Stimulated activated memory B cell treated with anti-CD40 and anti-IgM and Interleukin-4, amounts not matched to agents 10 μg/mL and 1 μg/mL and 100 μg/mL, for 72 hours (primary cell): ENCODE results near the gene ARMCX6.
"Not testable (repeated sequence)": the region's sequence is repeated elsewhere in the genome, so short reads cannot be mapped to it uniquely, and the experiment has no call there.

Experiments used
- ATAC-seq: fragments of 150-1000 bp; cut with Tn5 transposase; 2 replicates; pipeline ENCODE4 v1.10.0; 2021
- H3K27ac Mint-ChIP-seq: one replicate; pipeline ENCODE4 v1.8.0; 2022; ENCODE audit warnings: mild to moderate bottlenecking, mixed read lengths
- H3K27me3 Mint-ChIP-seq: one replicate; pipeline ENCODE4 v1.8.0; 2022; ENCODE audit warnings: mixed read lengths
- H3K36me3 Mint-ChIP-seq: one replicate; pipeline ENCODE4 v1.8.0; 2022; ENCODE audit warnings: mixed read lengths
- H3K4me1 Mint-ChIP-seq: one replicate; pipeline ENCODE4 v1.8.0; 2022; ENCODE audit warnings: mixed read lengths
- H3K4me3 Mint-ChIP-seq: one replicate; pipeline ENCODE4 v1.8.0; 2022; ENCODE audit warnings: mild to moderate bottlenecking, moderate library complexity, mixed read lengths
- H3K9me3 Mint-ChIP-seq: one replicate; pipeline ENCODE4 v1.8.0; 2022; ENCODE audit warnings: mixed read lengths

ARMCX6 gene

DNA sequence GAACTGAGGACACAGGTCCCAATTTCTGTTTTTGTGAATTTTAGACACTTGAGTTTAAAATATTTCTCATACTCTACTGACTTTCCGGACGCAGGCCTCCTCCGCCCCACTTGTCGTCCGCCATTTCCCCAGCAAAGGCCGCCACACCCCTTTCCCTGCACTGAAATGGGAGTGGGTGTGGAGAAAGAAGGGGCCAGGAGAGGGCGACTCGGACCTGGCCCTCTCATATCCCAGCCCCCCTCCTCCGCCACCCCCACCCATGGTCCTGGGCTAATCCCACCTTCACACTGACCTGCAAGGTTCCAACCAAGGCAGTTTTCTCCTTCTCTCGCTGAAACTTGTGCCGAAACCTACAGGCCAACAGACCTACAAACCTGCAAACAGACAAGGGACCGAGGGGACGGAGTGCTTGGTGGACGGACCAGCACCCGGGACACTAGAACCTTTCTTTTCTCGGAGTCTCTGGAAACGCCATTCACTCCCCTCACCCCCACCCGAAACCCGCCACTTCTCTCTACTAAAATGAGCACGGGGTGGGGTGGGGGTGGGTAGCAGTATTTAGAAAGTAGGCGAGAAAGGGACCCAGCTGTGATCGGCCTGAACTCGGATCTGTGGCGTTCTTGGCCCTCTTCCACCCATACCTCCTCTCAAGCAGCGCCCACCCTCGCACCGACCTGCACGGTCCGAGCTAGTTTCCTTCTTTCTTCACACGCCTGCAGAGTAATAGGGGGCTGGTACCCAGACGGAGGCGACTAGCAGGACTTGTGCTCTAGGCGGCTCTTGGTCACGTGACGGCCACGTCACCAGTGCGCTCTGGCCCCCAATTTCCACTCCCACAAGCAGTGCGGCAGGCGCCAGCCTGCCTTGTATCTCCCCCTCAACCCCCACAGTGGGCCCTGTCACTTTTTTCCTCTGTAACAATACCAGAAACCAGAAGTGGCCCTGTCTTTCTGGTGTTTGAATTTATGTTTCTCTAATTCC lies at the start of gene ARMCX6:
Gene ARMCX6, minus strand, starts transcription at position 790 of the 981 bp plus-strand sequence. CDS start 1,380 bp downstream, outside the sequence.
- Mint-ChIP-seq H3K36me3 (peaks cover 8% of the 10 kb centered on the region), H3K9me3 (no peaks in the 10 kb centered on the region), H3K4me1 (peaks cover 14% of the 10 kb centered on the region), H3K4me3 (peak within 1 kb of the TSS; percentile 90), H3K27me3 (no peaks in the 10 kb centered on the region), H3K27ac (peak within 1 kb of the TSS; percentile 91)
- peak; percentile 97 for ATAC-seq

DNA sequence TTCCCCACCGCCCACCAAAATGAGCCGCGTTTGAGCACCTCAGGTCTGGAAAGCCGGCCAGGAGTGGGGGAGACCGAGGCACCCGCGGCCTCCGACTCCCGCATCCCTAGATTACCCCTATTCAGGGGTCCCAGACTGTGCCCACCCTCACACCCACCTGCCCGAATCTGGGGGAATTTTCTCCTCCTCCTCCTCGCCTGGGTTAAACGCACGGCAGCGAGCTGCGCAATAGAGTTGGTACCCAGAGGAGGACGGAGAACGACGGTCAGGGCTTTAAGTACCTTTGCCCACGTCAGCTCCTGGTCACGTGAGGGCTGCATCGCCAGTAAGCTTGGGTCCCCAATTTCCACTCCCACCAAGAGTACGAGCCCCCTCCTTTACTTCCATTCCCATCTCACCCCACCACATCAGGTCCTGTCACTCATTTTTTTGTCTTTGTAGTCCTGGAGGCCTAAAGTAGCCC lies 41.8 kb upstream of the ARMCX6 start, which contains the start of gene ARMCX2:
Gene ARMCX2, minus strand, starts transcription at position 250 of the 463 bp plus-strand sequence. CDS start 2,262 bp downstream, outside the sequence.
- Mint-ChIP-seq H3K9me3 (no peaks in the 10 kb centered on the region), H3K4me3 (peak within 1 kb of the TSS; percentile 87), H3K36me3 (no peaks in the 10 kb centered on the region), H3K27ac (peak within 1 kb of the TSS; percentile 72), H3K4me1 (peaks cover 13% of the 10 kb centered on the region), H3K27me3 (peaks cover 12% of the 10 kb centered on the region)
- ATAC-seq: peak; percentile 68

DNA sequence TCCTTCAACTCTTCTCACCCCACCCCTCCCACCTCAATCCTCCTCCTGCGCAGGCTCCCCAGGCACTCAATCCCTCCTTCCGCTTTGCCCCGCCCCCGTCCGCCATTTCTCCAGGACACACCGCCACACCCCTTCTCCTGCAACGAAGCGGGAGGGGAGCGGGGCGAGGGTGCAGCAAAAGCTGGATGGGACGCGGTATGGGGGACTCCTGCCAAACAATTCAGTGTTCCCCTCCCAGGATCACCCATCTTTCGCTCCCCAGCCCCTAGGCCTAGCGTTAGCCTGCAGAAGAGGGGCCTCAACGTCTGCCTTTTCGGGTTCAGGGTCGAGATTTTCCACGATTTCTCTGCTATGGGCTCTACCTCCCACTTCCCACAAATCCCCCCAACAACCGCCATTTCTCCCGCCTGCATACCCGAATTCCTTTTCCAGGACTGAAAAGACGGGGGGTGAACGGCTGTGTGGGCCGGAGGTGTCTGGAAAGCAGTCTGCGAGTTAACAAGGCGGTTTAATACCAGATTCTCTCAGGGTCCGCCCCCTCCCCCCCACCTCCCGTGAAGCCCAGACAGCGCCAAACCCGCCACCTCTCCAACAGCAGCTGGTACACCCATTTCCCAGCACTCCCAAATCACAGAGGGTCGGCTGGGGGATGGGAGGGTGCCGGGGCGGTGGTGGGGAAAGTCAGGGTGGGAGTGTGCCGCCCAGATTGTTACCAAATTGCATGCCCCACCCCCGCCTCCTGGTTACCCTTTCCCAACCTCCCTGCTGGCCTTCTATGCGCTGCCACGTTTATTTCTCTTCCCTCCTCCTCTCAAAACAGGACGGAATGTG lies 41.1 kb upstream of the ARMCX6 start:
- peak; percentile 67 for ATAC-seq
- H3K27me3 Mint-ChIP-seq: peaks cover 12% of the 10 kb centered on the region
- peaks cover 13% of the 10 kb centered on the region for H3K4me1 Mint-ChIP-seq
- H3K9me3 Mint-ChIP-seq: no peaks in the 10 kb centered on the region
- no peaks in the 10 kb centered on the region for H3K36me3 Mint-ChIP-seq
- peak overlapping the region; percentile 72 for H3K27ac Mint-ChIP-seq
- H3K4me3 Mint-ChIP-seq: peak overlapping the region; percentile 87

DNA sequence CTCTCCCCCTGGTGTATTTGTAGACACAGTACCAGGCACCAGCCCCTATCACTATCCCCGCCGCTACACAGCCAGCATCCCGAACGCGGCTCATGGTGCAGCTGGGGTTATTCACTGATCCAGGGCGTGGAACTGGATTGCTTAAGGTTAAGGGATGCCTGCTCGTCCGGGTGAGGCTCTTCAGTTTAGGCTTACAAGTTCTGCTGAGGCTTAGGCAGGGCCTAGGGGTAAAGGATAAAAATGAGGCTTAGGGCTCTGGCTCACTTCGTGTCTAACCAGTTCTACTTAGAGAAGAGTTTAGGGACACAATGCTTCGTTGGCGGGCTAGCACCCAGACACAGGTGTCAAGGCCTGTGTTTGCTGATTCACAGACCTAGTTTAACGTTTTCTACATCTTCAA lies 39.7 kb upstream of the ARMCX6 start:
- H3K9me3 Mint-ChIP-seq: no peaks in the 10 kb centered on the region
- peaks cover 5% of the 10 kb centered on the region for H3K27me3 Mint-ChIP-seq
- peaks cover 13% of the 10 kb centered on the region for H3K4me1 Mint-ChIP-seq
- no peaks in the 10 kb centered on the region for H3K36me3 Mint-ChIP-seq
- no peak overlapping the region for H3K27ac Mint-ChIP-seq
- no peak for ATAC-seq
- H3K4me3 Mint-ChIP-seq: no peak overlapping the region

DNA sequence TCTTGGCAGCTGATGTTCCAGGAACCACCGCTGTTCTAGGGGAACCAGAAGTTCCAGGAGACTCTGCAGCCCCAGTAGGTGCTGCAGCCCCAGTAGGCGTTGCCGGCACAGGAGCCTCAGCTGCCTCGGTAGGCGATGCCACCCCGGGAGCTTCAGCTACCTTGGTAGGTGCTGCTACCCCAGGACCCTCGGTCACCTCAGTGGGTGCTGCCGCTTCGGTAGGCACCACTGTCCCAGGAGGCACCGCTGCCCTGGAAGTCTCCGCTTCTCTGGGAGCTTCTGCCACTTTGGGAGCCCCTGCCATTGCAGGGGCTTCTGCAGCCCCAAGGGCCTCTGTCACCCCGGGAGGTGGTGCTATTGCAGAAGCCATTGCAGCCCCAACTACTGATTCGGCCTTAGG lies 39.0 kb upstream of the ARMCX6 start:
- Mint-ChIP-seq H3K27ac (no peak overlapping the region), H3K4me1 (peaks cover 13% of the 10 kb centered on the region), H3K9me3 (no peaks in the 10 kb centered on the region), H3K4me3 (no peak overlapping the region), H3K36me3 (no peaks in the 10 kb centered on the region), H3K27me3 (no peaks in the 10 kb centered on the region)
- ATAC-seq: no peak

DNA sequence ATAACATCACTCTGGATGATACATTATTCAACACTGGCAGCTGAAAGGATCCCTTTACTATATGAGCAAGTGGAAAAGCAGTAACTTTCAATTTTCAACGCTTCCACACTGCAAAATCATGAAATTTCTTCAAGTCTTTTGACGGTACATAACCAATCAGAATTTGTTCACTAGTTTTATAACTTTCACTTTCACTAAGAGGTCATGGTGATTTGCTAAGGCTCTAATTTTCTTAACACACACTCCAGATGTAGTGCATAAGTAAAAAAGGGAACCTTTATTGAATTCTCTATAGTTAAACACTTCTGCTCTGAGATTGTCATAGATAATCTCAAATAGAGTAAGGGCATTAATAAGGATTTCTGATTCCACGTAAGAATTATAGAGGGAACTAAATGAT lies 37.7 kb upstream of the ARMCX6 start:
- ATAC-seq: no peak
- no peak overlapping the region for H3K4me3 Mint-ChIP-seq
- H3K27ac Mint-ChIP-seq: no peak overlapping the region
- no peaks in the 10 kb centered on the region for H3K27me3 Mint-ChIP-seq
- no peaks in the 10 kb centered on the region for H3K9me3 Mint-ChIP-seq
- H3K36me3 Mint-ChIP-seq: no peaks in the 10 kb centered on the region
- peaks cover 13% of the 10 kb centered on the region for H3K4me1 Mint-ChIP-seq

DNA sequence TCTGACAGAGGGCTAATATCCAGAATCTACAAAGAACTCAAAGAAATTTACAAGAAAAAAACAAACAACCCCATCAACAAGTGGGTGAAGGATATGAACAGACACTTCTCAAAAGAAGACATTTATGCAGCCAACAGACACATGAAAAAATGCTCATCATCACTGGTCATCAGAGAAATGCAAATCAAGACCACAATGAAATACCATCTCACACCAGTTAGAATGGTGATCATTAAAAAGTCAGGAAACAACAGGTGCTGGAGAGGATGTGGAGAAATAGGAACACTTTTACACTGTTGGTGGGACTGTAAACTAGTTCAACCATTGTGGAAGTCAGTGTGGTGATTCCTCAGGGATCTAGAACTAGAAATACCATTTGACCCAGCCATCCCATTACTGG lies 29.9 kb upstream of the ARMCX6 start:
- not testable (repeated sequence) for H3K27ac Mint-ChIP-seq, H3K27me3 Mint-ChIP-seq, H3K4me3 Mint-ChIP-seq, H3K36me3 Mint-ChIP-seq, H3K4me1 Mint-ChIP-seq, H3K9me3 Mint-ChIP-seq, ATAC-seq

DNA sequence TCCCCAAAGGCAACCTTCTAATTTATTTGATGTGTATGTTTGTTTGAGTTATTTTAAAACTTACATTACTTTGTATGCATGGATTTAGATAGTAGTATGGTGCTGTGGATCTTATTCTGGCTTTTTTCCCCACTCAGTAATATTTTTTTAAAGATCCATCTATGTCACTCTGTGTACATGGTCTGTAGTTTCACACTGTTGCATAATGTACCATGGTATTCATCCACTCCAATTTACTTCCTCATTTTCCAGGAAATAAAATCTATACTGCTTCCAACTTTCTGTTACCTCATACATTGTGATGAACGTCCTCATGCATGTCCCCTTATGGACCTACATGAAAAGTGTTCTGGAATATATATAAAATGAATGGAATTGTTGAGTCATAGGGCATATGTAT lies 24.3 kb upstream of the ARMCX6 start:
- ATAC-seq: no peak
- no peak overlapping the region for H3K27ac Mint-ChIP-seq
- H3K4me3 Mint-ChIP-seq: no peak overlapping the region
- H3K4me1 Mint-ChIP-seq: no peaks in the 10 kb centered on the region
- H3K36me3 Mint-ChIP-seq: peaks cover 5% of the 10 kb centered on the region
- no peaks in the 10 kb centered on the region for H3K9me3 Mint-ChIP-seq
- H3K27me3 Mint-ChIP-seq: no peaks in the 10 kb centered on the region

DNA sequence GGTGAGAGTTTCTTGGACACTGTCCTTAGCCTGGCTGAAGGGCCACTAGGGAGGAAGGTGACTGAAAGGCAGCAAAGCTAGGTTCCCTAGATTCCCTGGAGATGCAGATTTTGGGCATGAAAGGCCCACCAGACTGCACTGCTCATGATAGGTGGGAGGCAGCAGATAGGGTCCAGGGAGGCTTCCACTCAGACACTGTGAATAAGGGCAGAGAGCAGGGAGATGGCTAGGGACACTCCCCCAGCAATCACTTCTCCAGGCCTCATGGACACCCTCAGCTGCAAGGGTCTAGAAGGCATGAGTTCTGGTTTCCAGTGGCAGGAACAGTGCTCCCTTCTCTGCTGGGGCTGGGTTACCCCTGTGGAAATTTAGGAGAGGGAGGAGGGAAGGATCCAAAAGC lies 21.8 kb upstream of the ARMCX6 start:
- Mint-ChIP-seq H3K9me3 (no peaks in the 10 kb centered on the region), H3K27me3 (no peaks in the 10 kb centered on the region), H3K4me3 (no peak overlapping the region), H3K4me1 (no peaks in the 10 kb centered on the region), H3K27ac (no peak overlapping the region), H3K36me3 (peaks cover 5% of the 10 kb centered on the region)
- ATAC-seq: no peak

DNA sequence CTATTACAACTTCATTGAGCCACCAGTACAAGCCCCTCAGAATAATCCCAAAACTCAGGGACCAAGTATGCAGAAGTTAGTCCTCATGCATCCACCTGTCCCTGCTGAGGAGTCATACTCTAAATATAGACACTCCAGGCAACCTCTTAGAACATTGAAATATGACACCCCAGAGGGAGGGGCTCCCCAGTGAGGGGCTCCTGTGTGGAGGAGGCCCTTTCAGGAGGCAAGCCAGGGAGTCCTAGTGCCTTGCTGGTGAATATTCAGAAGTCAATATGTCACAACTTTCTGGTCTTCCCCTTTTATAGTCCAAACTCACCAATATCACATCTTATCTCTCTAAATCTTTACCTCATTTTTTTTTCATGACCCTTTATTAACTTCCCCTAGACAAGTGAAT lies 1.6 kb upstream of the ARMCX6 start:
- no peaks in the 10 kb centered on the region for H3K27me3 Mint-ChIP-seq
- no peak for ATAC-seq
- peaks cover 21% of the 10 kb centered on the region for H3K4me1 Mint-ChIP-seq
- H3K9me3 Mint-ChIP-seq: no peaks in the 10 kb centered on the region
- peaks cover 14% of the 10 kb centered on the region for H3K36me3 Mint-ChIP-seq
- H3K4me3 Mint-ChIP-seq: no peak overlapping the region
- H3K27ac Mint-ChIP-seq: no peak overlapping the region

DNA sequence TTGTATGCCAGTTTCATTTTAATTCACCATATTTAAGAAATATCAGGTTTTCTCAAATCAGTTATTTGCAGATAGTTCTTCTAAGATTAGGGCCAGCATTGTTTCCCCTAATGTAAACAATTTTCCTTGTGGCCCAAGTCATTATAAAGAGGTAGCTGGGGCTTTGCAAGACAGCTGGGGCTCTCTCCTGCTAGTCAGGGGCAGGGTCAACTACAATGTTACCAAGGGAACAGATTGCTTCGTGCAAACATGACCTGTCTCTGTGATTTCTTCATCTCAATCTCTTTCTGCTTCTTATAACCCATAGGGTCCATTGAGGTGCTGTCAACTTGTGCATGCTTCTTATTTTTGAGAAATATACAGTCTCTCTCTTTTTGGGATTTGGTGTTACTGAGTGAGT lies 12.1 kb downstream of the ARMCX6 start:
- no peak overlapping the region for H3K4me3 Mint-ChIP-seq
- H3K27ac Mint-ChIP-seq: no peak overlapping the region
- no peaks in the 10 kb centered on the region for H3K9me3 Mint-ChIP-seq
- no peaks in the 10 kb centered on the region for H3K36me3 Mint-ChIP-seq
- ATAC-seq: no peak
- H3K27me3 Mint-ChIP-seq: peaks cover 9% of the 10 kb centered on the region
- no peaks in the 10 kb centered on the region for H3K4me1 Mint-ChIP-seq

DNA sequence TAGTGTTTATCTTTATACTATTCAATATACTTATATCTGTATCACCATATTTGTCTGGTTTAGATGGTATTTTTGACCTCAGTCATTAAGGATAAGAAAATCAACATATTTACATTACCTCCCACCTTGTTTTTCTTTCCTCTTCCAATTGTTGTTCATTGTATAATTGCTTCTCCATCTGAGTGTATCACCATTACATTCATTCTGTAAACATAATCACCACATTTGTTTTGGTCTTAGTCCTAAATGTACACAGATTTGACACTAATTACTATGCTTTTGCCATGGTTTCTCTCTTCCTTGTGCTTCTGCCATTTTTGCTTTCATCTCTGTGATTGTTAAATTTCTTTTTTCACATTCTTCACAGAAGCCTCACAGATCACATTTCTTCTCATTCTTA lies 12.7 kb downstream of the ARMCX6 start:
- Mint-ChIP-seq H3K9me3 (no peaks in the 10 kb centered on the region), H3K4me1 (no peaks in the 10 kb centered on the region), H3K27ac (no peak overlapping the region), H3K36me3 (no peaks in the 10 kb centered on the region), H3K27me3 (peaks cover 9% of the 10 kb centered on the region), H3K4me3 (no peak overlapping the region)
- ATAC-seq: no peak

DNA sequence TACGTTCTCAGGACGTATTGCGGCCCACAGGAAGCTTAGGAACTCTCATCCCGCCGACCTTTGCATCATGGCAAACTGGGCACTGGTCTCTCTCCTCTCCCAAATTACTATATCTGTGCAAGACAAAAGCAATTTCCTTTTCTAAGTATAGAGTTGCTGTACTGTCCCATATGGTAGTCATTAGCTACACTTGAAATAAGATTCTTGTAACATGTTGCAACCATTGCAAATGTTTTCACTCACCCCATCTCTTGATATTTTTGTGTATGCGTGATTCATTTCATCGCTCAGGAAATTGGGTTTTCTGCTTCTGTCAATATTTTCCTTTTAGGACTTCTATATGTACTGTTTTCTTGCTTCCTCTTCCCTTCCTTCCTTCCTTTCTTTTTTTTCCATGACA lies 15.7 kb downstream of the ARMCX6 start:
- Mint-ChIP-seq H3K4me3 (no peak overlapping the region), H3K9me3 (no peaks in the 10 kb centered on the region), H3K27ac (no peak overlapping the region), H3K4me1 (no peaks in the 10 kb centered on the region), H3K36me3 (no peaks in the 10 kb centered on the region), H3K27me3 (no peaks in the 10 kb centered on the region)
- no peak for ATAC-seq

DNA sequence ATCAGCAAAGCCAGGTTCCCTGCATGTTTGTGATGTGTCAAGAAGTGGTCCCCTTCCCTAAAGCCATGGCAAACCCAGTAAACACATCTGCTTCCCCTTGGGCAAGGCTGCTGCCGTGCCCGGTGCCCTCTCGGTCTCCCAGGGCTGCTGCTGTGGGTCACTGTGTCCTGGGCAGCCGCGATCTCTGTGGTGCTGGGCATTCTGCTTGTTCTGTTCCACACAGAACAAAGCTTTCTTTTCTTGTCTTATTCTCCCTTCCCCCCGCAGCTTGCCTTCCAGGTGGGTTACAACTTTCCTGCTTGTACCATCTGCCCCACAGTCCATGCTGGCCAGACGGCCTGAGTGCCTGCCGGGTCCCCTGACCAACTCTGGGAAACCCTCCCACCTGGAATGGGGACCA lies 18.2 kb downstream of the ARMCX6 start:
- H3K27me3 Mint-ChIP-seq, ATAC-seq, H3K36me3 Mint-ChIP-seq: not testable (repeated sequence)

DNA sequence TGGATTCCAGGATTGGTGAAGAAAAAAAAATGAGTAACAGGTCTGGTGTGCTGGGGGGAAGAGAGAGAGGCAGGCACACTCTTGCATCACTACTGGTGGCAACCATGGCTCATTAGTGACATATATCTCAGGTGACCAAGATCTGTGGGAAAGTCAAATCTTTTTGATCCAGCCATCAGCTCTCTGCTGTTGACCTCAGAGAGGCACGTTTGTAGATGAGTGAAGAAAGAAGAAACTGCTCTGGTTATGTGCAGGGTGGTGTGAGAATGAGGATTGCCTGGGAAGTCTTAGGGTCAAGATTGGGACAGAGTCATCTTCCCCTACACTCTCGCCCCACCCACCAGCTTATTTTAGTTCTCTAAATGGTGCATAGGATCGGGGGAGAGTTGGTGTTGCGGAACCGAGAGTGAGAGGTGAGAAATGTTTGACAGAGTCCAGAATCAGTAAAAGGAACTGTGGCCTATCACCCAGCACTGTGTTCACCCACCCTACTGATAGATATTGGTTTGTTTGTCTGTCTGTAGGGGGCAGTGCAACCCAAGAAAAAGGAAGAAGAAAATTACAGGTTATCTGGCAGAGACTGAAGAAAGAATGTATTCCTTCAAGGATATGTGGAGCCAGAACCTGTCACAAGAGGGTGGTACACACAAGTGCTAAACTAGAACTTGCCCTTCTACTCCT lies 21.9 kb downstream of the ARMCX6 start:
- peaks cover 10% of the 10 kb centered on the region for H3K4me1 Mint-ChIP-seq
- H3K9me3 Mint-ChIP-seq: no peaks in the 10 kb centered on the region
- ATAC-seq: peak; percentile 96
- no peak overlapping the region for H3K27ac Mint-ChIP-seq
- H3K27me3 Mint-ChIP-seq: peaks cover 12% of the 10 kb centered on the region
- peak overlapping the region; percentile 1 for H3K4me3 Mint-ChIP-seq
- no peaks in the 10 kb centered on the region for H3K36me3 Mint-ChIP-seq

More for the DNA sequence above, 18.2 kb downstream of the ARMCX6 start:
- H3K9me3 Mint-ChIP-seq, H3K4me3 Mint-ChIP-seq, H3K27ac Mint-ChIP-seq: not testable (repeated sequence)
- H3K4me1 Mint-ChIP-seq: peaks cover 10% of the 10 kb centered on the region
